Activated naive CD8-positive, alpha-beta T cell treated with anti-CD3 and anti-CD28 coated beads for 36 hours (primary cell): Measurements from ENCODE around the gene TNFSF4. TPM values are rescaled to one million over a fixed set of nuclear protein-coding genes. Genes with fewer than 3 reads are reported as not detected.

Experiments used
- DNase-seq: peaks from one replicate; pipeline ENCODE4 v3.0.0; 2021
- H3K27ac Mint-ChIP-seq: one replicate; pipeline ENCODE4 v1.8.0; 2022; ENCODE audit warnings: mild to moderate bottlenecking, moderate library complexity, mixed read lengths
- H3K27me3 Mint-ChIP-seq: one replicate; pipeline ENCODE4 v1.8.0; 2022; ENCODE audit warnings: mild to moderate bottlenecking, mixed read lengths
- H3K36me3 Mint-ChIP-seq: one replicate; pipeline ENCODE4 v1.8.0; 2021; ENCODE audit warnings: mild to moderate bottlenecking, mixed read lengths
- H3K4me1 Mint-ChIP-seq: one replicate; pipeline ENCODE4 v1.8.0; 2021; ENCODE audit warnings: mixed read lengths
- H3K4me3 Mint-ChIP-seq: one replicate; pipeline ENCODE4 v1.8.0; 2022; ENCODE audit warnings: mild to moderate bottlenecking, moderate library complexity, mixed read lengths
- H3K9me3 Mint-ChIP-seq: one replicate; pipeline ENCODE4 v1.8.0; 2022; ENCODE audit warnings: mixed read lengths
- total RNA-seq, 2 experiments: library from RNA; stranded (reverse); gene quantifications; one replicate each; pipeline ENCODE4 v1.2.3, GENCODE V29; 2021

The TNFSF4 gene
- total RNA-seq, 2 experiments from 2014 or later = 4.1 to 5.2 TPM

DNA sequence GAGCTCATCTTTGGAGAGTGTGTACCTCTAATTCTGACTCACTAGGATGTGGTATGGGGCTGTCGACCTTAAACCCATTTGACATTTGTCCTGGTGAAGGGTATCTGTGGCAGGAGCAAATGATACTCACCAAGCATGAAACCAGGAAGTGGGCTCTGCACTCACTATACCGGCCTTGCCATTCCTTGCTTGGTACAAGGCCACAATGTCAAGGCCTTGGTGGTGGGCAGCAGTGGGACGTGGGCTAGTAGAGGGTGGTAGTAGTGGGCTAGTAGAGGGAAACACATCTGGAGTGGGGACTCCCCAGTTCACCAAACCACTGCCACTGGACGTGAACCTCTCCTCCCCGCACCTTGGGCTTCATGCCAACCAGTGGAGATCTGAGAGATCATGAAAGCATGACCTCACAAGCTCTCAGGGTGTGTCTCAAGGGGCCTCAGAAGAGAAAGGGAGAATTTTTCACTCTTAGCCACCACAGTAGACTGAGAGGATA is 11.5 kb downstream of the TNFSF4 start:
- H3K9me3 Mint-ChIP-seq = peaks cover 1% of the 10 kb centered on the region
- peaks cover 8% of the 10 kb centered on the region for H3K36me3 Mint-ChIP-seq
- DNase-seq = peak; percentile 76
- H3K27ac Mint-ChIP-seq = peak overlapping the region; percentile 83
- no peak overlapping the region for H3K4me3 Mint-ChIP-seq
- H3K4me1 Mint-ChIP-seq = peaks cover 29% of the 10 kb centered on the region
- H3K27me3 Mint-ChIP-seq = no peaks in the 10 kb centered on the region

DNA sequence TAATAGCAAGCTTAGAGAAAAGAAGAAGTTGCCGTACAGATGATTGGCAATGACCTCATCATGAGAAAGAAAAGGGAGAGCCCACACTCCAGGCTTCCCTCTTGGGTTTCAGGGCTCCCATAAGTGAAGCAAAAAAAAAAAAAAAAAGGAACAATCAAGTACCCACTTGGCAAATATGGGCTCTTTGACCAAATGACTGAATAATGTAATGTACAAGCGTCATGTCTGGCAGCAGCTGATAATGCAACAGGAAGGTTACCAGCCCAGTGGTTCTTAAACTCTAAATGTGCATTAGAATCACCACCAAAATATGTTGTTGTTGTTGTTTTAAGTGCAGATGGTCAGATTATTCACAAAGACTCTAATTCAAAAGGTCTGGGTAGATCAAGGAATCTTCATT is 13.5 kb downstream of the TNFSF4 start:
- Mint-ChIP-seq H3K27me3 (no peaks in the 10 kb centered on the region), H3K4me1 (peaks cover 26% of the 10 kb centered on the region), H3K9me3 (peaks cover 1% of the 10 kb centered on the region), H3K36me3 (peaks cover 10% of the 10 kb centered on the region), H3K27ac (no peak overlapping the region), H3K4me3 (no peak overlapping the region)
- no peak for DNase-seq

- no peak for DNase-seq
- H3K36me3 Mint-ChIP-seq = peaks cover 7% of the 10 kb centered on the region
- peaks cover 19% of the 10 kb centered on the region for H3K4me1 Mint-ChIP-seq
- no peak overlapping the region for H3K27ac Mint-ChIP-seq
- H3K9me3 Mint-ChIP-seq = no peaks in the 10 kb centered on the region
- no peak overlapping the region for H3K4me3 Mint-ChIP-seq
- no peaks in the 10 kb centered on the region for H3K27me3 Mint-ChIP-seq
Observed at GRCh38 chr1:173191011-173191705, 16.0 kb downstream of the TNFSF4 start.

DNA sequence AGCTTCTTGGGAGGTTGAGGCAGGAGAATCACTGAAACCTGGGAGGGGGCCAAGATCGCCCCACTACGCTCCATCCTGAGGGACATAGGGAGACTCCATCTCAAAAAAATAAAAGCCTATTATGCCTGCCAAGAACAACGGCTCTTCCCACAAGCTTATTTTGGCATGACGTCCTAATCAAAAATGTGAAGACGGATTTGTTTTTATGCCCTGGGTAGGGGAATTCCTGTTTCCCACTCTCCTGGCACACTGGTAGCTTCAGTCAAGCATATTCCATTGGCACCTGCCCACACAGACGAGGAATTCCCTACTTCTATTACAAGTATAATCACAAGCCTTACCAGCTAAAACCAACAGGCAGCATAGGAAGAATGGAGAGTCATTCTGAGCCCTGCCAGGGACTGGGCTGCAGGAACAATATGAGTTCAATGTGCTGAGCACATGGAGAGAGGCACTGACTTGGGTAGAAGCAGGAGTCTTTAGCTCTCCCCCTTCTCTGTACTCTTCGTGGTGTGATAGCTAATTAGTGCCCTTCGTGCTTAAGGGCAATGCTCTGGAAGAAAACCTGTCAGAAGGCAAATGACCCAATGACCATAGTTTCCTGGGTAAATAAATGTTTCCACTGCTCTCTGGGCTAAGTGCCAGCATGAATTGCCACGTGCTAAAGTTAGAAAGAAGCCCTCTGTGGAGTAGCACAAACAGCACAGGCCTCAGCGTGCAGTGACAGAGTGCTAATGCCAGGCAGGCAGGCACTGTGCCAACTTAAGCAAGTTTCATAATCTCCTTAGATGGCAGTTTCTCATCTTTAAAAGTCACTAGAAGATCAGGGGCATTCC is 16.8 kb downstream of the TNFSF4 start:
- peaks cover 7% of the 10 kb centered on the region for H3K36me3 Mint-ChIP-seq
- H3K27ac Mint-ChIP-seq = no peak overlapping the region
- H3K4me1 Mint-ChIP-seq = peaks cover 11% of the 10 kb centered on the region
- no peak overlapping the region for H3K4me3 Mint-ChIP-seq
- no peaks in the 10 kb centered on the region for H3K27me3 Mint-ChIP-seq
- no peak for DNase-seq
- H3K9me3 Mint-ChIP-seq = no peaks in the 10 kb centered on the region

GRCh38 chr1:173187671-173188237 is 19.4 kb downstream of the TNFSF4 start:
- H3K4me3 Mint-ChIP-seq = no peak overlapping the region
- H3K4me1 Mint-ChIP-seq = peaks cover 7% of the 10 kb centered on the region
- H3K9me3 Mint-ChIP-seq = no peaks in the 10 kb centered on the region
- no peak for DNase-seq
- H3K27me3 Mint-ChIP-seq = no peaks in the 10 kb centered on the region
- H3K27ac Mint-ChIP-seq = no peak overlapping the region
- peaks cover 7% of the 10 kb centered on the region for H3K36me3 Mint-ChIP-seq

DNA sequence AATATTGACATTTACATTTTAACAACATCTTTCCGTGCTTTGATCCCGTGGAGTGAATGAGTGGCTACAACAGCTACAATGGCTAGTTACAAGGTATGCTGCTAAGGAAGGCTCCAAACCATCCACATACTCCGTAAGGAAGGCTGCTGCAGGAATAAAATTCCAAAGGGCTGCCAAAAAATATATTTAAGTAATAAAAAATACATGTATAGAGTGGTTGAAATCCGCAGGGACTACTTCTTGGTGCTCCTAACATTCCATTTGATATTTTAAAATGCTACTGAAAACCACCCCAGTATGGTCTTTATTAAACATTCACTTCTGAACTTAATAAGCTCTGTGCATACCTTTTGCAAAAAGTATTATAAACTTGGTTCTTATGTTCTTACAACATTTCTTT is 25.3 kb downstream of the TNFSF4 start:
- H3K27me3 Mint-ChIP-seq = no peaks in the 10 kb centered on the region
- H3K4me3 Mint-ChIP-seq = no peak overlapping the region
- H3K27ac Mint-ChIP-seq = no peak overlapping the region
- peaks cover 3% of the 10 kb centered on the region for H3K36me3 Mint-ChIP-seq
- no peaks in the 10 kb centered on the region for H3K4me1 Mint-ChIP-seq
- no peak for DNase-seq
- H3K9me3 Mint-ChIP-seq = peaks cover 6% of the 10 kb centered on the region

- Mint-ChIP-seq H3K4me3 (no peak overlapping the region), H3K36me3 (peaks cover 15% of the 10 kb centered on the region), H3K4me1 (no peaks in the 10 kb centered on the region), H3K9me3 (peaks cover 29% of the 10 kb centered on the region), H3K27me3 (no peaks in the 10 kb centered on the region), H3K27ac (no peak overlapping the region)
- no peak for DNase-seq
Observed at GRCh38 chr1:173176246-173176645, 30.9 kb downstream of the TNFSF4 start.

DNA sequence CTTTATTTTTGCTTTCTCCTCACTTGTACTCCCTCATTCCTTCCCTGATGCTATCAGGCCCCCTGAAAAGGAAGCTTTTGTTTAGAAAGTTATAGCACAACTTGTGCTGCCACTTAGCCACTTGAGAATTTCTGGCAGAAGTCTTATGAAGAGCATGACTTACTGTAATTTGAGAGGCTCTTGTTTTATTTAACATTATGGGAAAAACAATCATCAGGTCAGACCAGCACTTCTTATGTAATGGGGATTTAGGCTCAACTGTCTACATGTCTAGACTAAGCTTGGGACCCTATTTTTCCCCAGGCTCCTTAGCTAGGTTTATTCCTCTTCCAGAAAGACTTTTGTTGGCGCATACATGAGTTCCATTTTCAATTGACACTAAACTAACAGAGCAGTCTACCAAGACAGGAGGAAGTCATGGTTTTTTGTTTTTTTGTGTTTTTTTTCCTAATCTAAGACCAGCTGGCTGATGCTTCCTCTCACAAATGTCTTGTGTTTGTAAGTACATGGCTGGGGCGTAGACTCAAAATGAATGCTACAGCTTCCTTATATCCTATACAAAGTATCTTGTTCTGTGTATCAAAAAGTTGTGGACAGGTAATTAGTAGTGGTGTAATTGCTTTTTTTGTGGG is 31.5 kb downstream of the TNFSF4 start:
- no peaks in the 10 kb centered on the region for H3K27me3 Mint-ChIP-seq
- DNase-seq = no peak
- H3K4me3 Mint-ChIP-seq = no peak overlapping the region

GRCh38 chr1:173173388-173173787 is 33.7 kb downstream of the TNFSF4 start:
- H3K4me1 Mint-ChIP-seq = no peaks in the 10 kb centered on the region
- no peaks in the 10 kb centered on the region for H3K27me3 Mint-ChIP-seq
- H3K9me3 Mint-ChIP-seq = peaks cover 28% of the 10 kb centered on the region
- no peak for DNase-seq
- H3K4me3 Mint-ChIP-seq = no peak overlapping the region
- peaks cover 16% of the 10 kb centered on the region for H3K36me3 Mint-ChIP-seq
- no peak overlapping the region for H3K27ac Mint-ChIP-seq

More for the DNA sequence above, 31.5 kb downstream of the TNFSF4 start:
- H3K27ac Mint-ChIP-seq = no peak overlapping the region
- no peaks in the 10 kb centered on the region for H3K4me1 Mint-ChIP-seq
- H3K36me3 Mint-ChIP-seq = peaks cover 19% of the 10 kb centered on the region
- peaks cover 31% of the 10 kb centered on the region for H3K9me3 Mint-ChIP-seq

- no peaks in the 10 kb centered on the region for H3K27me3 Mint-ChIP-seq
- peaks cover 19% of the 10 kb centered on the region for H3K9me3 Mint-ChIP-seq
- DNase-seq = no peak
- no peak overlapping the region for H3K4me3 Mint-ChIP-seq
- H3K4me1 Mint-ChIP-seq = no peaks in the 10 kb centered on the region
- H3K27ac Mint-ChIP-seq = no peak overlapping the region
- H3K36me3 Mint-ChIP-seq = peaks cover 14% of the 10 kb centered on the region
Observed at GRCh38 chr1:173171152-173171551, 36.0 kb downstream of the TNFSF4 start.

- no peaks in the 10 kb centered on the region for H3K27me3 Mint-ChIP-seq
- H3K36me3 Mint-ChIP-seq = peaks cover 10% of the 10 kb centered on the region
- no peaks in the 10 kb centered on the region for H3K4me1 Mint-ChIP-seq
- H3K4me3 Mint-ChIP-seq = no peak overlapping the region
- no peak overlapping the region for H3K27ac Mint-ChIP-seq
- no peak for DNase-seq
- peaks cover 9% of the 10 kb centered on the region for H3K9me3 Mint-ChIP-seq
Observed at GRCh38 chr1:173168941-173169340, 38.2 kb downstream of the TNFSF4 start.

- peaks cover 1% of the 10 kb centered on the region for H3K4me1 Mint-ChIP-seq
- DNase-seq = no peak
- no peak overlapping the region for H3K27ac Mint-ChIP-seq
- H3K36me3 Mint-ChIP-seq = no peaks in the 10 kb centered on the region
- H3K27me3 Mint-ChIP-seq = no peaks in the 10 kb centered on the region
- H3K4me3 Mint-ChIP-seq = no peak overlapping the region
- no peaks in the 10 kb centered on the region for H3K9me3 Mint-ChIP-seq
Observed at GRCh38 chr1:173164686-173165085, 42.4 kb downstream of the TNFSF4 start.

DNA sequence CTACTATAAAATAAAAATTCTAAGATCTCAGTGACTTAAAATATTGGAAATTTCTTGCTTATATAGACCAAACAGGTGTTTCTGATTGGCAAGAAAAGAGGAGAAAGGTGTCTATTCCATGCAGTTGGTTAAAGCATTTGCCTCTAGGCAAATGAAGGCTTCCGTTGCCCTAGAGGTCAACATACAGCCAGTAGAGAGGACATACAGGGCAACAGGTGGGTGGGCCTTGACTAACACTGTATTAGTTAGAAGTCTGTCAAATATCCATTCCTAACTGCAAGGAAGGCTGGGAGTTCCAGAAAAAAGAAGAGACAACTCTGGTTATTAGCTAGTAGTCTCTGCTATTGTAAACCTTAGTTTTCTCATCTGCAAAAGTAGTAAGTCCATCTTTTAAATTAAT is 43.0 kb downstream of the TNFSF4 start:
- H3K27me3 Mint-ChIP-seq = no peaks in the 10 kb centered on the region
- H3K4me3 Mint-ChIP-seq = no peak overlapping the region
- H3K27ac Mint-ChIP-seq = no peak overlapping the region
- H3K36me3 Mint-ChIP-seq = no peaks in the 10 kb centered on the region
- peaks cover 1% of the 10 kb centered on the region for H3K4me1 Mint-ChIP-seq
- H3K9me3 Mint-ChIP-seq = no peaks in the 10 kb centered on the region
- no peak for DNase-seq

GRCh38 chr1:173163222-173163621 is 43.9 kb downstream of the TNFSF4 start:
- Mint-ChIP-seq H3K36me3 (no peaks in the 10 kb centered on the region), H3K27ac (no peak overlapping the region)

DNA sequence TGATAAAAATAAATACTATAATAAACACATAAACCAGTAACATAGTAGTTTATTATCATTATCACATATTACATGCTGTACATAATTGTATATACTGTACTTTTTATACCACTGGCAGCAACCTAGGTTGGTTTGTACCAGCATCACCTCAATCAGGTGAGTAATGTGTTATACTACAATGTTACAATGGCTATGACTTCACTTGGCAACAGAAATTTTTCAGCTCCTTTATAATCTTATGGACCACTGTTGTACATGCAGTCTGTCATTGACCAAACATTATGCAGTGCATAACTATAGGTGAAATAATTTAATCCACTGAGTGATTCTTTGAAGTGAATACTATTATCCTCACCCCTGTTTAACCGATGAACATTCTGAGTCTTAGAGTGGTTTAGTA is 44.5 kb downstream of the TNFSF4 start:
- H3K36me3 Mint-ChIP-seq = no peaks in the 10 kb centered on the region
- H3K4me1 Mint-ChIP-seq = peaks cover 1% of the 10 kb centered on the region
- no peaks in the 10 kb centered on the region for H3K27me3 Mint-ChIP-seq
- peaks cover 2% of the 10 kb centered on the region for H3K9me3 Mint-ChIP-seq
- H3K27ac Mint-ChIP-seq = no peak overlapping the region
- no peak for DNase-seq
- H3K4me3 Mint-ChIP-seq = no peak overlapping the region

More at GRCh38 chr1:173163222-173163621, 43.9 kb downstream of the TNFSF4 start:
- peaks cover under 1% of the 10 kb centered on the region for H3K9me3 Mint-ChIP-seq
- no peak for DNase-seq
- H3K4me1 Mint-ChIP-seq = peaks cover 1% of the 10 kb centered on the region
- no peak overlapping the region for H3K4me3 Mint-ChIP-seq
- no peaks in the 10 kb centered on the region for H3K27me3 Mint-ChIP-seq
